Skeletal muscle cell (primary cell): ENCODE data around the gene GDF10.

Source experiments
- DNase-seq: peaks from one replicate; pipeline ENCODE4 v3.0.0-alpha.2; 2010; ENCODE audit warnings: low read depth
- H3K4me3 ChIP-seq: 2 replicates; pipeline ENCODE4 v1.5.1; 2011; ENCODE audit warnings: low read depth, mild to moderate bottlenecking, control low read depth, low read length, moderate library complexity

The GDF10 gene

GRCh38 chr10:47362199-47362598 is 62.2 kb downstream of the GDF10 start:
- no peak overlapping the region for H3K4me3 ChIP-seq
- DNase-seq: no peak
